H1 (cell line): Measurements from ENCODE around the gene MAIP1. TPM values are rescaled to one million over a fixed set of nuclear protein-coding genes. Genes with fewer than 3 reads are reported as not detected.

ENCODE experiments used
- CTCF ChIA-PET: fragments of 300-600 bp; sonication (Branson Sonifier 250); formaldehyde crosslinking; loops from one replicate; lab custom pipeline; 2021; ENCODE audit not compliant: partially characterized antibody; lab: Charles Lee
- POLR2A ChIA-PET: fragments of 300-600 bp; sonication (Branson Sonifier 250); formaldehyde crosslinking; loops from one replicate; lab custom pipeline; 2021; ENCODE audit warnings: inconsistent platforms; ENCODE audit not compliant: partially characterized antibody; lab: Charles Lee
- DNase-seq, 2 experiments: peaks; one replicate each; pipeline versions ENCODE4 v3.0.0 to v3.0.0-alpha.2; 2010 to 2022; ENCODE audit warnings: low spot score in 2 of 2, low read depth in 1 of 2, mixed read lengths in 1 of 2
- FAIRE-seq: peaks from 2 replicates; lab custom pipeline; 2011; peaks lifted over from hg19 to GRCh38; lab: Jason Lieb, UNC
- H2AFZ ChIP-seq: 2 replicates; pipeline ENCODE4 v1.8.1; 2012; ENCODE audit warnings: low read length, inconsistent platforms
- H2AK5ac ChIP-seq: 2 replicates; pipeline ENCODE4 v1.6.1; 2013; ENCODE audit warnings: low read depth, low read length
- H2BK120ac ChIP-seq: replicated peaks from 2 replicates; pipeline ENCODE3; 2013; ENCODE audit warnings: low read depth, low read length, inconsistent platforms
- H2BK12ac ChIP-seq: 2 replicates; pipeline ENCODE4 v1.6.1; 2013; ENCODE audit warnings: low read depth, low read length
- H2BK15ac ChIP-seq: 2 replicates; pipeline ENCODE4 v1.6.1; 2013; ENCODE audit warnings: low read length
- H2BK20ac ChIP-seq: 2 replicates; pipeline ENCODE4 v1.6.1; 2013; ENCODE audit warnings: low read length
- H2BK5ac ChIP-seq: 2 replicates; pipeline ENCODE4 v1.6.1; 2013; ENCODE audit warnings: low read depth, low read length
- H3K14ac ChIP-seq: 2 replicates; pipeline ENCODE4 v1.6.1; 2013; ENCODE audit warnings: inconsistent platforms; ENCODE audit not compliant: insufficient read length
- H3K18ac ChIP-seq: 2 replicates; pipeline ENCODE4 v1.6.1; 2013; ENCODE audit warnings: low read length; ENCODE audit errors: extremely low read depth
- H3K23ac ChIP-seq: 2 replicates; pipeline ENCODE4 v1.6.1; 2013; ENCODE audit warnings: inconsistent platforms; ENCODE audit not compliant: insufficient read length
- H3K23me2 ChIP-seq: 2 replicates; pipeline ENCODE4 v1.6.1; 2013; ENCODE audit warnings: low read depth, low read length
- H3K27ac ChIP-seq: 2 replicates; pipeline ENCODE4 v1.6.1; 2011; ENCODE audit warnings: low read depth, low read length, inconsistent platforms
- H3K27me3 ChIP-seq, 4 experiments: replicated peaks in 1 of 4; 1 replicate in 1 of 4; 2 replicates in 3 of 4; pipeline versions ENCODE4 v1.6.1 to v1.8.1; 2011 to 2013; ENCODE audit warnings: low read length in 3 of 4, mild to moderate bottlenecking in 3 of 4, inconsistent platforms in 2 of 4, mixed read lengths in 2 of 4, moderate library complexity in 1 of 4; ENCODE audit not compliant: control insufficient read depth in 3 of 4, insufficient read depth in 3 of 4; ENCODE audit errors: extremely low read depth in 1 of 4
- H3K36me3 ChIP-seq, 4 experiments: 2 replicates each; pipeline versions ENCODE4 v1.6.1 to v1.8.1; 2011 to 2013; ENCODE audit warnings: mild to moderate bottlenecking in 4 of 4, low read length in 3 of 4, moderate library complexity in 2 of 4, control low read depth in 1 of 4, inconsistent platforms in 1 of 4; ENCODE audit not compliant: insufficient read depth in 4 of 4, control insufficient read depth in 2 of 4
- H3K4ac ChIP-seq: replicated peaks from 2 replicates; pipeline ENCODE3; 2013; ENCODE audit warnings: low read length, low read depth, mixed read lengths, inconsistent platforms; ENCODE audit not compliant: insufficient read length
- H3K4me1 ChIP-seq, 4 experiments: replicated peaks in 1 of 4; 1 replicate in 1 of 4; 2 replicates in 3 of 4; pipeline versions ENCODE4 v1.6.1 to v1.8.1; 2011 to 2013; ENCODE audit warnings: low read length in 3 of 4, inconsistent platforms in 2 of 4, mixed read lengths in 1 of 4; ENCODE audit not compliant: insufficient read depth in 4 of 4, control insufficient read depth in 3 of 4
- H3K4me2 ChIP-seq, 2 experiments: 2 replicates each; pipeline versions ENCODE4 v1.6.1 to v1.8.1; 2011 to 2013; ENCODE audit warnings: low read depth in 2 of 2, low read length in 2 of 2, control low read depth in 1 of 2, inconsistent platforms in 1 of 2, mild to moderate bottlenecking in 1 of 2; ENCODE audit not compliant: insufficient read depth in 1 of 2
- H3K4me3 ChIP-seq, 4 experiments: fragments of 200-600, 300-600 bp in 1 of 4; sonication (generic), shearing (Covaris generic), sonication (Bioruptor Twin) in 1 of 4; 2 replicates each; pipeline versions ENCODE4 v1.5.1 to v1.8.1; 2011 to 2016; ENCODE audit warnings: low read length in 4 of 4, low read depth in 3 of 4, control low read depth in 2 of 4, inconsistent platforms in 2 of 4, mild to moderate bottlenecking in 2 of 4, mixed read lengths in 1 of 4, moderate library complexity in 1 of 4; ENCODE audit not compliant: insufficient read depth in 2 of 4; ENCODE audit errors: extremely low read depth in 1 of 4
- H3K56ac ChIP-seq: replicated peaks from 2 replicates; pipeline ENCODE3; 2013; ENCODE audit warnings: low read depth, mild to moderate bottlenecking, mixed read lengths, low read length, inconsistent platforms; ENCODE audit not compliant: insufficient read length
- H3K79me1 ChIP-seq: 2 replicates; pipeline ENCODE4 v1.6.1; 2013; ENCODE audit warnings: low read depth, low read length, control low read depth
- H3K79me2 ChIP-seq, 2 experiments: 2 replicates each; pipeline versions ENCODE4 v1.6.1 to v1.8.1; 2012 to 2013; ENCODE audit warnings: low read length in 2 of 2, mild to moderate bottlenecking in 2 of 2, inconsistent platforms in 1 of 2; ENCODE audit not compliant: insufficient read depth in 2 of 2, control insufficient read depth in 1 of 2
- H3K9ac ChIP-seq, 4 experiments: replicated peaks in 1 of 4; 1 replicate in 1 of 4; 2 replicates in 3 of 4; pipeline versions ENCODE4 v1.6.1 to v1.8.1; 2011 to 2013; ENCODE audit warnings: low read depth in 3 of 4, low read length in 3 of 4, control low read depth in 2 of 4, mild to moderate bottlenecking in 2 of 4, moderate library complexity in 2 of 4, inconsistent platforms in 1 of 4; ENCODE audit errors: extremely low read depth in 1 of 4
- H3K9me3 ChIP-seq, 2 experiments: 2 replicates each; pipeline versions ENCODE4 v1.6.1 to v1.8.1; 2012 to 2013; ENCODE audit warnings: mild to moderate bottlenecking in 2 of 2, moderate library complexity in 2 of 2, control low read depth in 1 of 2, inconsistent platforms in 1 of 2, low read depth in 1 of 2, low read length in 1 of 2, mixed read lengths in 1 of 2; ENCODE audit not compliant: insufficient read depth in 2 of 2
- H4K20me1 ChIP-seq, 2 experiments: replicated peaks in 1 of 2; 2 replicates each; pipeline versions ENCODE3 to v1.8.1; 2011 to 2013; ENCODE audit warnings: inconsistent platforms in 2 of 2, low read length in 2 of 2, mild to moderate bottlenecking in 1 of 2; ENCODE audit not compliant: insufficient read depth in 2 of 2, control insufficient read depth in 1 of 2
- H4K5ac ChIP-seq: 2 replicates; pipeline ENCODE4 v1.6.1; 2013; ENCODE audit warnings: low read length, low read depth, mixed read lengths, inconsistent platforms; ENCODE audit not compliant: insufficient read length
- H4K8ac ChIP-seq: 2 replicates; pipeline ENCODE4 v1.8.0; 2013; ENCODE audit warnings: mild to moderate bottlenecking, moderate library complexity, low read length, inconsistent platforms; ENCODE audit not compliant: insufficient read depth; ENCODE audit errors: extremely low read depth
- H4K91ac ChIP-seq: replicated peaks from 2 replicates; pipeline ENCODE3; 2013; ENCODE audit warnings: low read length, mixed read lengths, inconsistent platforms; ENCODE audit not compliant: insufficient read length
- ATF3 ChIP-seq: IDR thresholded peaks from 2 replicates; pipeline ENCODE4 v1.6.1; 2011; ENCODE audit warnings: low read depth, mild to moderate bottlenecking, low read length; ENCODE audit not compliant: insufficient read depth
- MAFK ChIP-seq: IDR thresholded peaks from 2 replicates; pipeline ENCODE4 v1.6.1; 2012; ENCODE audit warnings: low read depth, mild to moderate bottlenecking, improper control_type of control experiment, low read length
- SIX5 ChIP-seq: IDR thresholded peaks from 2 replicates; pipeline ENCODE4 v1.6.1; 2011; ENCODE audit warnings: mild to moderate bottlenecking, low read depth, low read length
- USF2 ChIP-seq: IDR thresholded peaks from 2 replicates; pipeline ENCODE4 v1.6.1; 2011; ENCODE audit warnings: low read length, improper control_type of control experiment
- WGBS, 2 experiments: shearing (Covaris generic) in 1 of 2; methylation state at CpG; one replicate each; pipeline versions ENCODE4 v1.1.6 to v1.1.7; 2013 to 2015; ENCODE audit warnings: low lambda C conversion rate in 2 of 2, mixed read lengths in 2 of 2, inconsistent platforms in 1 of 2, low coverage in 1 of 2, missing lambda C conversion rate in 1 of 2; ENCODE audit not compliant: insufficient replicate concordance in 2 of 2, insufficient coverage in 1 of 2, insufficient read length in 1 of 2; ENCODE audit errors: extremely low coverage in 1 of 2, missing lambda C conversion rate in 1 of 2; 5-methylcytosine and 5-hydroxymethylcytosine counted together
- polyA plus RNA-seq, 7 experiments: library from polyadenylated mRNA; depleted of rRNA in 3 of 7; stranded (reverse) in 5 of 7; unstranded in 2 of 7; fragments of >200 nt in 5 of 7; fragments of 200-250 nt in 2 of 7; gene quantifications; 1 replicate in 5 of 7; 2 replicates in 1 of 7; 4 replicates in 1 of 7; pipeline versions ENCODE4 v1.2.1 to v1.2.3, GENCODE V29; 2011 to 2013; ENCODE audit warnings: missing spikeins in 2 of 7, mixed read lengths in 2 of 7
- total RNA-seq: library from RNA; stranded (reverse); fragmentation: NEBNext Ultra II Directional; extraction: Animal tissue kit (Norgen Biotek cat#: 25700); gene quantifications from 2 replicates; pipeline ENCODE4 v1.2.1, GENCODE V29; 2021
- TF ChIP-seq, protein P1 (sequence below), 3 experiments: IDR thresholded peaks; 1 replicate in 2 of 3; 2 replicates in 1 of 3; pipeline versions ENCODE4 v1.5.1 to v1.6.1; 2011; ENCODE audit warnings: low read length in 3 of 3, mild to moderate bottlenecking in 3 of 3, inconsistent platforms in 2 of 3, low read depth in 1 of 3, moderate library complexity in 1 of 3; ENCODE audit not compliant: insufficient read depth in 1 of 3; ENCODE audit errors: control extremely low read depth in 1 of 3

The MAIP1 gene
- total and polyA plus RNA-seq, 2 of the 8 experiments (the other 6 are each of a cell fraction or from before 2014, with no cell fraction given) = 23.2 to 28.5 TPM

GRCh38 chr2:199989822-199990221, 34.4 kb downstream of the MAIP1 start:
- DNase-seq (no peak), FAIRE-seq (no peak)
- H3K27ac ChIP-seq = no peak overlapping the region
- ChIA-PET CTCF (interaction anchor here (1.0 to 1.7 kb wide), 2 partner anchors 10 to 14 kb away, joined by 3 to 6 read pairs; no protein-coding TSS in a partner anchor), POLR2A (no interaction called here)
- H3K79me2 ChIP-seq = no peaks in the 10 kb centered on the region
- no peak overlapping the region for H3K9ac ChIP-seq
- H3K18ac ChIP-seq = no peak overlapping the region
- no peak overlapping the region for H2BK12ac ChIP-seq
- no peak overlapping the region for H2BK20ac ChIP-seq
- H2AFZ ChIP-seq = no peak overlapping the region
- no peak overlapping the region for H4K8ac ChIP-seq
- TF ChIP-seq MAFK (no peak), ATF3 (no peak), SIX5 (no peak), USF2 (no peak)
- TF ChIP-seq, protein P1, sequence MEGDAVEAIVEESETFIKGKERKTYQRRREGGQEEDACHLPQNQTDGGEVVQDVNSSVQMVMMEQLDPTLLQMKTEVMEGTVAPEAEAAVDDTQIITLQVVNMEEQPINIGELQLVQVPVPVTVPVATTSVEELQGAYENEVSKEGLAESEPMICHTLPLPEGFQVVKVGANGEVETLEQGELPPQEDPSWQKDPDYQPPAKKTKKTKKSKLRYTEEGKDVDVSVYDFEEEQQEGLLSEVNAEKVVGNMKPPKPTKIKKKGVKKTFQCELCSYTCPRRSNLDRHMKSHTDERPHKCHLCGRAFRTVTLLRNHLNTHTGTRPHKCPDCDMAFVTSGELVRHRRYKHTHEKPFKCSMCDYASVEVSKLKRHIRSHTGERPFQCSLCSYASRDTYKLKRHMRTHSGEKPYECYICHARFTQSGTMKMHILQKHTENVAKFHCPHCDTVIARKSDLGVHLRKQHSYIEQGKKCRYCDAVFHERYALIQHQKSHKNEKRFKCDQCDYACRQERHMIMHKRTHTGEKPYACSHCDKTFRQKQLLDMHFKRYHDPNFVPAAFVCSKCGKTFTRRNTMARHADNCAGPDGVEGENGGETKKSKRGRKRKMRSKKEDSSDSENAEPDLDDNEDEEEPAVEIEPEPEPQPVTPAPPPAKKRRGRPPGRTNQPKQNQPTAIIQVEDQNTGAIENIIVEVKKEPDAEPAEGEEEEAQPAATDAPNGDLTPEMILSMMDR (IDR thresholded peaks at IDR 0.05; ENCODE audit: control extremely low read depth in 1 of 3, insufficient read depth in 1 of 3, low read depth in 1 of 3, low read length in 3 of 3) = no peak
- no peaks in the 10 kb centered on the region; the same call in 1 of the 2 replicates for H3K23me2 ChIP-seq
- H4K5ac ChIP-seq = no peak overlapping the region
- no peaks in the 10 kb centered on the region for H3K79me1 ChIP-seq
- peaks cover 0 to 1% (median 0%) of the 10 kb centered on the region in 4 experiments; a peak in 1 of 7 replicates for H3K27me3 ChIP-seq
- no peak overlapping the region for H2AK5ac ChIP-seq
- WGBS, 2 experiments = 88% methylated on average over 5 of the region's 5 CpGs; no CpG with 5 or more reads in 1 of the 2 experiments
- no peaks in the 10 kb centered on the region for H4K20me1 ChIP-seq
- no peak overlapping the region for H3K4me3 ChIP-seq
- H2BK120ac ChIP-seq = no peak overlapping the region
- no peak overlapping the region for H3K4me2 ChIP-seq
- no peak overlapping the region for H3K56ac ChIP-seq
- no peak overlapping the region for H2BK5ac ChIP-seq
- H3K4ac ChIP-seq = no peak overlapping the region
- H3K4me1 ChIP-seq = peaks cover 0 to 6% (median 2%) of the 10 kb centered on the region in 4 experiments; a peak in 1 of 7 replicates
- H3K9me3 ChIP-seq = no peaks in the 10 kb centered on the region
- H3K23ac ChIP-seq = no peak overlapping the region
- no peak overlapping the region for H2BK15ac ChIP-seq
- H3K14ac ChIP-seq = no peak overlapping the region
- no peaks in the 10 kb centered on the region for H3K36me3 ChIP-seq
- H4K91ac ChIP-seq = no peak overlapping the region
